Measurements from ENCODE around the gene TRAF3.

The TRAF3 gene

DNA sequence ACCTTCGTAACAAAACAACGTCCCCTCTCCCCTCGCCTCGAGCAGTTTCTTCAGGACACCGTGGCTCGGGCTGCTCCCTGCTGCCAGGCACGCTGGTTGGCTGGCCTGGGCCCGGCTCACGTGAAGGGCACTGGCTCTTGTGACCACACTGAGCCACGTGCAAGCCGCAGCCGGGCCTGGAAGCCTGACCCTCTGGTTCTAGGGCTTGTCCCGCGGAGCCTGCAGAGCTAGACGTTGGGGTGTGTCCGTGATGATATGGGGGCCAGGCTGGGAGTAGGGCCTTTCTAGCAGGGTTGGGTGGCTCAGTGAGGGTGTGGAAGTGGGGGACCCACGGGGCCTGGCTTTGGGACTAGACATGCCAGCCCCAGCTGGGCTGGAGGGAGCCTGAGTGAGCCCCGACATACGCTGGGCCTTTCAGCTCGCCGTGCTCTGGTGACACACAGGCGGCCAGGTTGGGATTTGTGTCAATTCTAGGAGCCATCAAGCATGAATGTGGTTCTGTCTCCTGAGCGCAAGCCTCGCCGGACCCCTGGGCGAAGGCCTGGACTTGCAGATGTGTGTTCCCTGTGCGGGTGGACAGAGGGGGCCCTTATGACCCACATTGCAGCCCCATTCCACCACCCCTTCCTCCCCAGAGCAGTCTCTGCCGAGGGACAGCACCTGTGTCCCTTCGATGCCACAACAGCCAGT lies 131.7 kb downstream of the TRAF3 start:
- TF ChIP-seq ZBTB7A (IDR thresholded peaks at IDR 0.05; ENCODE audit: low read depth) = no peak
- no peak for TF ChIP-seq FOXM1 (IDR thresholded peaks at IDR 0.05; ENCODE audit: borderline replicate concordance, low read depth)
- TF ChIP-seq CEBPB (IDR thresholded peaks at IDR 0.05) = no peak
- TF ChIP-seq USF1 (IDR thresholded peaks at IDR 0.05) = no peak
- TF ChIP-seq TAF1 (IDR thresholded peaks at IDR 0.05; ENCODE audit: low read depth) = no peak
- no peak for TF ChIP-seq NFIC (IDR thresholded peaks at IDR 0.05)
- TF ChIP-seq RAD21 (IDR thresholded peaks at IDR 0.05; ENCODE audit: low read depth) = no peak
- no peak for TF ChIP-seq TCF12 (IDR thresholded peaks at IDR 0.05; ENCODE audit: low read depth)
- TF ChIP-seq, protein P1, sequence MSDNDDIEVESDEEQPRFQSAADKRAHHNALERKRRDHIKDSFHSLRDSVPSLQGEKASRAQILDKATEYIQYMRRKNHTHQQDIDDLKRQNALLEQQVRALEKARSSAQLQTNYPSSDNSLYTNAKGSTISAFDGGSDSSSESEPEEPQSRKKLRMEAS (IDR thresholded peaks at IDR 0.05) = no peak
- TF ChIP-seq CREB1 (IDR thresholded peaks at IDR 0.05; ENCODE audit: low read depth) = no peak
- TF ChIP-seq EP300 (IDR thresholded peaks at IDR 0.05; ENCODE audit: borderline replicate concordance) = no peak
- no peak for TF ChIP-seq EGR1 (IDR thresholded peaks at IDR 0.05)
- no peak for TF ChIP-seq TEAD4 (IDR thresholded peaks at IDR 0.05)
- TF ChIP-seq YY1 (IDR thresholded peaks at IDR 0.05; ENCODE audit: low read depth) = no peak
- no peak for TF ChIP-seq REST (IDR thresholded peaks at IDR 0.05; ENCODE audit: low read depth)

DNA sequence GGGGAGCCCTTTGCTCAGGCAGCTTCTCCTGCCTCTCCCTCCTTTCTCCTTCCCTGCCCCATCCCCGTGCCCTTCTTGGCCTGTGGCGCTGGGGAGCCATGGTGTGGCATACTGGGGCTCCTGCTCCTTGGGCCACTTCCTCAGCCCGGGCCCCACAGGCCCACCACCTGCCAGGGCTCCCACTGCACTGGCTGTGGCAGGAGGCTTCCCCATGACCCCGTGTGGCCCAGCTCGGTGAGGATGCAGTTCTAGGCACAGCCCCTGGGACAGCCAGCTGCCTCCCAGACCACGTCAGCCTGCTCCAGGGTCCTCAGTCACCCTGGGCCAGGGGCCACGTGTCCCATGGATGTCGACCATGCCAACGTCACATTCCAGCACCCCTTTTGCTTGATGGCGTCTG lies 132.2 kb downstream of the TRAF3 start:
- TF ChIP-seq USF1 (IDR thresholded peaks at IDR 0.05) (no peak), RAD21 (IDR thresholded peaks at IDR 0.05; ENCODE audit: low read depth) (no peak), CREB1 (IDR thresholded peaks at IDR 0.05; ENCODE audit: low read depth) (no peak), NFIC (IDR thresholded peaks at IDR 0.05) (no peak), TAF1 (IDR thresholded peaks at IDR 0.05; ENCODE audit: low read depth) (no peak)

DNA sequence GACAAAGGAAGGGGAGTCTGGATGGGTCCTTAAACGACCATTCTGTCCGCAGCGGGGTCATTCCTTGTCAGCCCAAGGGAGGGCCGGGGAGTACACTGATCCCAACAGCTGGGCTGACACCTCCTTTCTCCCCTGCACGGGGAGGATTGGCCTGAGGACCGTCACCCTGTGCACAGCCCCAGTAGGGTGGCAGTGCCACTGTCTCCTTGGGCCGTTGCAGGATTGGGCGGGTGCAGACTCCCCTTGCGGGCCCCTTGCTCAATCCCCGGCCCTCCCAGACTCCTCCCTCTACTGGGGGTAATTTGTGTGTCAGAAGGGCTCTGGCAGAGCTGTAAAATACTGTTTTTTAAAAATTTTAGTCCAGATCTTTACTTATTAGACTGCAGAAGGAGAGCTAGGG lies 132.7 kb downstream of the TRAF3 start:
- TF ChIP-seq TEAD4 (IDR thresholded peaks at IDR 0.05) (no peak), EGR1 (IDR thresholded peaks at IDR 0.05) (no peak), EP300 (IDR thresholded peaks at IDR 0.05; ENCODE audit: borderline replicate concordance) (no peak), YY1 (IDR thresholded peaks at IDR 0.05; ENCODE audit: low read depth) (no peak), USF1 (IDR thresholded peaks at IDR 0.05) (no peak), TAF1 (IDR thresholded peaks at IDR 0.05; ENCODE audit: low read depth) (no peak), TCF12 (IDR thresholded peaks at IDR 0.05; ENCODE audit: low read depth) (no peak), NFIC (IDR thresholded peaks at IDR 0.05) (no peak), REST (IDR thresholded peaks at IDR 0.05; ENCODE audit: low read depth) (no peak), FOXM1 (IDR thresholded peaks at IDR 0.05; ENCODE audit: borderline replicate concordance, low read depth) (no peak), ZBTB7A (IDR thresholded peaks at IDR 0.05; ENCODE audit: low read depth) (no peak), RAD21 (IDR thresholded peaks at IDR 0.05; ENCODE audit: low read depth) (no peak), CREB1 (IDR thresholded peaks at IDR 0.05; ENCODE audit: low read depth) (no peak), CEBPB (IDR thresholded peaks at IDR 0.05) (no peak)
- TF ChIP-seq, protein P1 (IDR thresholded peaks at IDR 0.05) = no peak

DNA sequence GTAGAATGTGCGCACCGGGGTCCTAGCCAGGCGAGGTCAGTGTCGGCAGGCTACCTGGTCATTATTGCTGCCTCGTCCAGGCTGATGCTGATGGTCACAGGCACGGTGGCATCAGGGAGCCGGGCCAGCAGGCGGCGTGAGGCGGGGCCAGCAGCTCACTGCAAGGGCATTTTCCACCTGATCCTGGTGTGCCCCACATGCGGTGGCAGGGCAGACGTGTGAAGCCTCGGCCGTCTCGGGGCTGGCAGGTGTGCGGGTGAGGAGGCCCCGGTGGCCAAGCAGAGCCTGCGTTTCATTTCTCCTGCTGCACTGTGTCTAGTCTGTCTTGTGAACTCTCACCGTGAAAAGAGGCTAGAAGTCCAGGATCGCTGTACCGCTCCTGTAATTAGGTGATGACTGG lies 133.2 kb downstream of the TRAF3 start:
- TF ChIP-seq CREB1 (IDR thresholded peaks at IDR 0.05; ENCODE audit: low read depth) (no peak), NFIC (IDR thresholded peaks at IDR 0.05) (no peak), REST (IDR thresholded peaks at IDR 0.05; ENCODE audit: low read depth) (no peak), TAF1 (IDR thresholded peaks at IDR 0.05; ENCODE audit: low read depth) (no peak), EP300 (IDR thresholded peaks at IDR 0.05; ENCODE audit: borderline replicate concordance) (no peak), CEBPB (IDR thresholded peaks at IDR 0.05) (no peak), YY1 (IDR thresholded peaks at IDR 0.05; ENCODE audit: low read depth) (no peak), TCF12 (IDR thresholded peaks at IDR 0.05; ENCODE audit: low read depth) (no peak), EGR1 (IDR thresholded peaks at IDR 0.05) (no peak), FOXM1 (IDR thresholded peaks at IDR 0.05; ENCODE audit: borderline replicate concordance, low read depth) (no peak), RAD21 (IDR thresholded peaks at IDR 0.05; ENCODE audit: low read depth) (no peak), USF1 (IDR thresholded peaks at IDR 0.05) (no peak), TEAD4 (IDR thresholded peaks at IDR 0.05) (no peak), ZBTB7A (IDR thresholded peaks at IDR 0.05; ENCODE audit: low read depth) (no peak)
- TF ChIP-seq, protein P1 (IDR thresholded peaks at IDR 0.05) = no peak
